GM18511 (cell line): ENCODE measurements around the gene THAP5.
"Not testable (repeated sequence)": the region's sequence is repeated elsewhere in the genome, so short reads cannot be mapped to it uniquely, and the experiment has no call there.

ENCODE experiments used
- ATAC-seq: cut with Tn5 transposase; IDR thresholded peaks from one replicate; pipeline ENCODE4 v1.9.1; 2021; ENCODE audit warnings: mild to moderate bottlenecking, moderate library complexity; ENCODE audit not compliant: unreplicated experiment

The THAP5 gene

DNA sequence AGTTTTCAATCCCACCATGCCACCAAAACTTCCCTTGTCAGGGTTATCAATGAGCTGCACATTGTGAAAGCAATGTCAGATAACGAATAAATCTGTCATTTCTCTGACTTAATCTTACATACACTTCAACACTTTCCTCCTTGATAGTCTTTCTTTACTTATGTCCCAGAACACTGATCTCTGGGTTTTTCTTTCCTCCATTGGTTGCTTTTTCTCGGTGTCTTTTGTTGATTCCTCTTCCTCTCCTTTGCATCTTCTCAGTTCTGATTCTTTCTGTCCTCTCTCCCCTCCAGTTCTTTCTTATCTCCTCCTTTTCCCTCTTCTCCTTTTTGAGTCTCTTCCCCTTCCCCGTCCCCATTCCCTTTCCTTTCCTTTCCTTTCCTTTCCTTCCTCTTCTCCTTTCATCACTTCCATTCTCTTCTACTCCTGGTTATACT is 16.8 kb upstream of the THAP5 start:
- ATAC-seq, result no peak

GRCh38 chr7:108585843-108586242 is 16.3 kb upstream of the THAP5 start:
- no peak for ATAC-seq

- no peak for ATAC-seq
Measured at GRCh38 chr7:108584211-108584610, 14.7 kb upstream of the THAP5 start.

DNA sequence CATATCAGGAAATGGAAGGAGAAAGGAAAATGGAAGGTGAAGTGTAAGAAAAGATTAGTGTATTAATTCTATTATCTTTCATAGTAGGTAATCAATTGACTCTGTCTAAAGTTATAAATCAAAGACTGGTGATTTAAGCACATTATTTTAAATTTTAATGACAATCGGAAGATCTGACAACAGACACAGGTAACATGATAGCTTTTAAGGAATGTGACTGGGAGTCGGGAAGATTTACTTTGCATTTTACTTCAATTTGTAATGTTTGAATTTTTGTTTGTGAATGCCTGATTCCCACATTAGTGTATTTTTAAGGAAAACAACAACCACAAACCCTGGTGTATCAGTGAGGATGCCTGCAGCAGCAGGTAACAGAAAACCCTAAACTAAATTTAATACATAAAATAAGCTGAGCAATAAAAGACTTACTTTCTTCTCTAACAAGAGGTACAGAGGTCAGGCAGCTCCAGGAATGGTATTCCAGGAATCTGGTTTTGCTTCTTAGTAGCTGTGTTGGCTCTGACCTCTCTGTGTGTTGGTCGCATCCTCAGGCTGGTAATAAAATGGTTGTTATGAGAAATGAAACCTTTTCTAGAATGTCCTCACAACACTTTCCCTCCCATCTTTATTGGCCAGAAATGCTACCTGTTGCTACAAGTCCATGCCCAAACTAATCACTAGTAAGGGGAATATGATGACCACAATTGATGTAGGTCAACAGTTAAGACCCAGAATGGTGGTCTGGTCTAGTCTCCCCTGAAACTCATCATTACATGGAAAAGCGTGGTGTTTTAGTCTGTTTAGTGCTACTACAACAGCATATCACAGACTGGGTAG is 12.4 kb upstream of the THAP5 start:
- ATAC-seq, result no peak

GRCh38 chr7:108580298-108580697 is 10.8 kb upstream of the THAP5 start:
- ATAC-seq, result no peak

- ATAC-seq, result no peak
Measured at GRCh38 chr7:108578937-108579336, 9.4 kb upstream of the THAP5 start.

DNA sequence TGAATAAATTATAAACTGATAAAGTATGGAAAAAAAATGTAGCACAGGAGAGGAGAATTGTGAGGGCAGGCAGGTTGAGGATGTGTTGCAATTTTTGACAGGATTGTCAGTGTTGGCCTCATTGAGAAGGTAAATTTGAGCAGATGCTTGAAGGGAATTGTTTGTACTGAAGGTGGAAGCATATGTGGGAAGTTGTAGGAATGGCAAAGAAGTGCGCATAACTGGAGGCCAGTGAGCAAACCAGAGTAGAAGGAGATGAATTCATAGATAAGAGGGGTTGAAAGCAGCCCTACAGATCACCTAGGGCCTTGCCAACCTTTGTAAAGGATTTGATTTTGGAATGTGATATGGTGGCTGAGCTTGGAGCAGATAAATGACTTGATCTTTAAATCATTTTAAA is 6.6 kb upstream of the THAP5 start:
- no peak for ATAC-seq

DNA sequence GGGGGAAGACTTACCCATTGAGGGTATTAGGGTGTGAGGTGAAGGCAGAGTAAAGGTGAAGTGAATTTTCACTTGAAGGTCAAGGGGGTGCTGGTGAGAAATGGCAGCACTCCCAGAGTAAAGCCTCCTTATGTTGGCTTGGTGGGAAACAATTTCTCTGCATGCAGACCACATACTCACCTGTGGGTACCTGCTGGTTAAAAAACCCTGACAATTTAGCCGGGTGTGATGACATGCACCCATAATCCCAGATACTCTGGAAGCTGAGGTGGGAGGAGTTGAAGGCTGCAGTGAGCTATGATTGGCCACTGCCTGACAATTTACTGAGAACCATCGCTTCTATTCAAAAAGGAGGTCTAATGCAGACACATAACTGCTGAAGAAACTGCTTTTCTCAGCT is 5.7 kb upstream of the THAP5 start:
- ATAC-seq, result no peak

GRCh38 chr7:108572480-108572879 is 3.0 kb upstream of the THAP5 start:
- no peak for ATAC-seq

- ATAC-seq, result peak; percentile 31
Measured at GRCh38 chr7:108570146-108570755, 745 bp upstream of the THAP5 start.

GRCh38 chr7:108568801-108569380 is 615 bp downstream of the THAP5 start:
- no peak for ATAC-seq

DNA sequence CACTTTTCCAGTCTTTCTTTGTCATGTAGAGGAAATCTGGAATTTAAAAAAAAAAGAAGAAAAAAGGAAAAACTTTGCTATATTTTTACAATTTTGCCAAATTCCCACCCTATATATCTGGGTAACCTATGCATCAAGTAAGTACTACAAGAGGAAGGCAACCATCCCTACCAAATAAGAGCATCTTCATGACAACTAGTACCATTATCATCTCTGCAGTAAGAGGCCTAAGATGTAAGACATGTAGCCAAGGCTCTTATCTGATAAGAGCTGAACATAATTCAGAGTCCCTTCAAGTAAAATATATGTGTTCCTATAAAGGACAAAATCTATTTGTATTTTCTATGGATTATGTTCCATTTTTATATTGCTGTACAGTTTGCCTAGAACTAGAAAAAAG is 3.5 kb downstream of the THAP5 start:
- ATAC-seq, result no peak

DNA sequence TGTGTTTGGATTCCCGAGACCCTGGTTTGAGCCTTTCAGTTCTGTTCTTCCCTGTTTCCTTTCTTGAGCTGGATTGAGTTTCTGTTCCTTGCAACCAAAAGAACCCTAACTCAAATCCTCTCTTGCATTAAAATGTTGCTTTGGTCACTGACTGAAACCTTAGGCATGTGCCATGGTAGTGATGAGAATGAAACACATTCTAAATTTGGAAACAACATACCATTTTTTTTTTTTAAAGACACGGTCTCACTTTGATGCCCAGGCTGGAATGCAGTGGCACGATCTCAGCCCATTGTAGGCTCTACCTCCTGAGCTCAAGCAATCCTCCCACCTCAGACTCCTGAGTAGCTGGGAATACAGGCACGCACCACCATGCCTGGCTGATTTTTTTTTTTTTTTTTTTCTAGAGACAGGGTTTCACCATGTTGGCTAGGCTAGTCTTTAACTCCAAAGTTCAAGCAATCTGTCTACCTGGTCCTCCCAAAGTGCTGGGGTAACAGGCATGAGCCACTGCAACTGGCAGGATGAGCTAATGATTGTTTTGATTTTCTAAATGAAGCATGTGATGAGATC is 8.4 kb downstream of the THAP5 start:
- ATAC-seq, result no peak

DNA sequence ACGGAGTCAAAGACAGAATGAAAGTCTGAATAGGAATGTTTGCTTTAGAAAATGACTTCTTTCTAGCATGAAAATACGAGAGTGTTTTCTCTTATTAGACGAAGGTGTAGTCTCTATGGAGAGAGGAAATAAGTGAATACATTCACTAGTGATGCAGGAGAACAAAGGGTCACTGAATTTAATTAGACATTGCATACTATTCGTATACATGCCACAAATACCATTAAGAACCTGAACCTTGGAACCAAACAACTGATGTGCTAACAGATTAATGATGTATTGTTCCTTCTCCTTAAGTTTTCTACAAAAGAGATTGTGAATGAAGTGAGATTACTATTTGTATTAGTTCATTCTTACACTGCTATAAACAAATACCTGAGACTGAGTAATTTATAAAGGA is 10.3 kb downstream of the THAP5 start:
- ATAC-seq, result no peak

DNA sequence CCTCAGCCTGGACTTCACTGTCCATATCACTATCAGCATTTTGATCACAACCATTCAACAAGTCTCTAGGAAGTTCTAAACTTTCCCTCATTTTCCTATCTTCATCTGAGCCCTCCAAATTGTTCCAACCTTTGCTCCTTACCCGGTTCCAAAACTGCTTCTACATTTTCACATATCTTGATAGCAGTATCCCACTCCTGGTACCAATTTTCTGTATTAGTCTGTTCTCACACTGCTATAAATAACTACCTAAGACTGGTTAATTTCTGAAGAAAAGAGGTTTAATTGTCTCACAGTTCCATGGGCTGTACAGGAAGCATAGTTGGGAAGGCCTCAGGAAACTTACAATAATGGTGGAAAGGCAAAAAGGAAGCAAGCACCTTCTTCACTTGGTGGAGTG is 11.9 kb downstream of the THAP5 start:
- ATAC-seq, result no peak

DNA sequence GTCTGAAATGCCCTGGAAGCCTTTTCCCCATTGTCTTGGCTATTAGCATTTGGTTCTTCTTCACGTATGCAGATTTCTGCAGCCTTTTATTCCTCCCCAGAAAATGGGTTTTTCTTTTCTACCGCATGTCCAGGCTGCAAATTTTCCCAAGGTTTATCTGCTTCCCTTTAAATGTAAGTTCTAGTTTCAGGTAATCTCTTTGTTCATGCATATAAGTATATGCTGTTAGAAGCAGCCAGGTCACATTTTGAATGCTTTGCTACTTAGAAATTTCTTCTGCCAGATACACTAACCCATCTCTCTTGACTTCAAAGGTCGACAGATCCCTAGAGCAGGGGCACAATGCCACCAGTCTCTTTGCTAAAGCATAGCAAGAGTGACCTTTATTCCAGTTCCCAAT is 12.3 kb downstream of the THAP5 start:
- ATAC-seq, result no peak

DNA sequence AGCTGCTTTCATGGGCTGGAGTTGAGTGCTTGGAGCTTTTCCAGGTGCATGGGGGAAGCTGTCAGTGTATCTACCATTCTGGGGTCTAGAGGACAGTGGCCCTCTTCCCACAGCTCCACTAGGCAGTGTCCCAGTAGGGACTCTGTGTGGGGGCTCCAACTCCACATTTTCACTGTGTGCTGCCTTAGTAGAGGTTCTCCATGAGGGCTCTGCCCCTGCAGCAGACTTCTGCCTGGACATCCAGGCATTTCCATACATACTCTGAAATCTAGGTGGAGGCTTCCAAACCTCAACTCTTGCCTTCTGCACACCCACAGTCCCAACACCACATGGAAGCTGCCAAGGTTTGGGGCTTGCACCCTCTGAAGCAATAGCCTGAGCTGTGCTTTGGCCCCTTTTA is 12.8 kb downstream of the THAP5 start:
- not testable (repeated sequence) for ATAC-seq

- ATAC-seq, result not testable (repeated sequence)
Measured at GRCh38 chr7:108548141-108548896, 21.2 kb downstream of the THAP5 start.

DNA sequence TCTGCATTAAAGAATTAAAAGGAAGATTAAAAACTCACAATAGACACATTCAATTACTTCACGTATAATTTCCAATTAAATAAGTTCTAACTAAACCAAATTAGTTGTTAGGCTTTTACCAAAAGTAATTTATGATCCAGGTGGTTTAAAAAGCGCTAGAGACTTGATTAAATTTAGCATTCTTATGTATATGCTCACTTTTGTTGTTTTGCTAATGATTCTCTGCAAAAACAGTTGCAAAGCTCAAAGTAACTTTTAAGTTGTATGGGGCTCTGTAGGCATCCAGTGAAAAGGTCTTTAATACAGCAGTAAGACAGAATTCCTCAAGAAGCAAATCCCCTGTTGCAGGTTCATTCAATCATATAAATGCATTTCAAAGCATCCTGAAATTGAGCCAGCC is 28.0 kb downstream of the THAP5 start:
- no peak for ATAC-seq

GRCh38 chr7:108538685-108539084 is 30.8 kb downstream of the THAP5 start:
- not testable (repeated sequence) for ATAC-seq

DNA sequence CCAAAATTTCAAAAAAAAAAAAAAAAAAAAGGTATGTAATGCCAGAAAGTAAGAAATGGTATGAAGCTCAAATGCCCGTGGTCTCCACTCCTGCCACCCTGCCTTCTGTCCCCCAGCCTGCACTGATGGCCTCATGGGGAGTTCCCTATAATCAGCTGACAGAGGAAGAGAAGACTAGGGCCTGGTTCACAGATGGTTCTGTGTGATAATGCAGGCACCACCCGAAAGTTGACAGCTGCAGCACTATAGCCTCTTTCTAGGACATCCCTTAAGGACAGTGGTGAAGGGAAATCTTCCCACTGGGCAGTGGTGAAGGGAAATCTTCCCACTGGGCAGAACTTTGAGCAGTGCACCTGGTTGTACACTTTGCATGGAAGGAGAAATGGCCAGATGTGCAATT is 31.3 kb downstream of the THAP5 start:
- not testable (repeated sequence) for ATAC-seq
